ENCODE measurements around the gene FAHD1. TPM values are rescaled to one million over a fixed set of nuclear protein-coding genes. Genes with fewer than 3 reads are reported as not detected.

FAHD1 gene
- total RNA-seq, 1 experiment from 2014 or later, result 64.9 TPM

Other genes starting within 250 kb of the FAHD1 start
- 9.9 and 18.3 TPM in 2 replicates for gene IFT140, start 215.1 kb upstream of the FAHD1 start, total RNA-seq (2014; rRNA removed)
- 6.9 and 7.9 TPM in 2 replicates for gene CRAMP1, start 214.8 kb upstream of the FAHD1 start, total RNA-seq (2014; rRNA removed)
- 59.1 and 62.8 TPM in 2 replicates for gene JPT2, start 148.9 kb upstream of the FAHD1 start, total RNA-seq (2014; rRNA removed)
- gene MAPK8IP3, start 121.0 kb upstream of the FAHD1 start, total RNA-seq (2014; rRNA removed), result 45.9 and 55.4 TPM in 2 replicates
- 50.9 and 53.5 TPM in 2 replicates for gene NME3, start 55.7 kb upstream of the FAHD1 start, total RNA-seq (2014; rRNA removed)
- 13.7 and 17.4 TPM in 2 replicates for gene EME2, start 54.4 kb upstream of the FAHD1 start, total RNA-seq (2014; rRNA removed)
- gene MRPS34, start 54.1 kb upstream of the FAHD1 start, total RNA-seq (2014; rRNA removed), result 132 and 155 TPM in 2 replicates
- 24.2 and 27.2 TPM in 2 replicates for gene SPSB3, start 44.6 kb upstream of the FAHD1 start, total RNA-seq (2014; rRNA removed)
- gene NUBP2, start 44.2 kb upstream of the FAHD1 start, total RNA-seq (2014; rRNA removed), result 145 and 213 TPM in 2 replicates
- gene IGFALS, start 33.5 kb upstream of the FAHD1 start, total RNA-seq (2014; rRNA removed), result not detected in 2 replicates
- 35.4 and 45.2 TPM in 2 replicates for gene HAGH, start 381 bp upstream of the FAHD1 start, total RNA-seq (2014; rRNA removed)
- gene MEIOB, start 45.0 kb downstream of the FAHD1 start, total RNA-seq (2014; rRNA removed), result not detected in 2 replicates
- not detected in 2 replicates for gene HS3ST6, start 91.2 kb downstream of the FAHD1 start, total RNA-seq (2014; rRNA removed)
- 14.2 and 14.4 TPM in 2 replicates for gene MSRB1, start 116.0 kb downstream of the FAHD1 start, total RNA-seq (2014; rRNA removed)
- gene RPL3L, start 127.5 kb downstream of the FAHD1 start, total RNA-seq (2014; rRNA removed), result not detected in 2 replicates
- gene NDUFB10, start 132.3 kb downstream of the FAHD1 start, total RNA-seq (2014; rRNA removed), result 244 and 288 TPM in 2 replicates
- gene RPS2, start 137.6 kb downstream of the FAHD1 start, total RNA-seq (2014; rRNA removed), result 2,551 and 2,646 TPM in 2 replicates
- gene RNF151, start 139.7 kb downstream of the FAHD1 start, total RNA-seq (2014; rRNA removed), result not detected in 2 replicates
- 52.1 and 85.4 TPM in 2 replicates for gene TBL3, start 144.8 kb downstream of the FAHD1 start, total RNA-seq (2014; rRNA removed)
- 0.23 and 1.3 TPM in 2 replicates for gene NOXO1, start 154.3 kb downstream of the FAHD1 start, total RNA-seq (2014; rRNA removed)
- gene GFER, start 157.0 kb downstream of the FAHD1 start, total RNA-seq (2014; rRNA removed), result 26.0 and 30.5 TPM in 2 replicates
- gene SYNGR3, start 162.8 kb downstream of the FAHD1 start, total RNA-seq (2014; rRNA removed), result 1.1 and 1.6 TPM in 2 replicates
- 37.2 and 47.5 TPM in 2 replicates for gene ZNF598, start 182.6 kb downstream of the FAHD1 start, total RNA-seq (2014; rRNA removed)
- 1.3 TPM in 2 replicates for gene NPW, start 192.6 kb downstream of the FAHD1 start, total RNA-seq (2014; rRNA removed)
- gene NHERF2, start 199.7 kb downstream of the FAHD1 start, total RNA-seq (2014; rRNA removed), result 5.5 and 7.3 TPM in 2 replicates
- gene NTHL1, start 220.6 kb downstream of the FAHD1 start, total RNA-seq (2014; rRNA removed), result 25.5 and 29.0 TPM in 2 replicates
- 49.8 and 52.2 TPM in 2 replicates for gene TSC2, start 220.8 kb downstream of the FAHD1 start, total RNA-seq (2014; rRNA removed)